H1 (cell line): ENCODE data around the gene ST3GAL3. TPM values are rescaled to one million over a fixed set of nuclear protein-coding genes. Genes with fewer than 3 reads are reported as not detected.

Experiments used
- RFX5 ChIP-seq: IDR thresholded peaks from 2 replicates; pipeline ENCODE4 v1.6.1; 2011; ENCODE audit warnings: low read depth, low read length, improper control_type of control experiment, borderline replicate concordance
- polyA plus RNA-seq, 7 experiments: library from polyadenylated mRNA; depleted of rRNA in 3 of 7; stranded (reverse) in 5 of 7; unstranded in 2 of 7; fragments of >200 nt in 5 of 7; fragments of 200-250 nt in 2 of 7; gene quantifications; 1 replicate in 5 of 7; 2 replicates in 1 of 7; 4 replicates in 1 of 7; pipeline versions ENCODE4 v1.2.1 to v1.2.3, GENCODE V29; 2011 to 2013; ENCODE audit warnings: missing spikeins in 2 of 7, mixed read lengths in 2 of 7
- total RNA-seq: library from RNA; stranded (reverse); fragmentation: NEBNext Ultra II Directional; extraction: Animal tissue kit (Norgen Biotek cat#: 25700); gene quantifications from 2 replicates; pipeline ENCODE4 v1.2.1, GENCODE V29; 2021
- TF ChIP-seq, protein P1 (sequence below): fragments of 300-600 bp; sonication (generic); IDR thresholded peaks from 2 replicates; pipeline ENCODE4 v1.7.1; 2012; ENCODE audit warnings: low read length, moderate library complexity, mild to moderate bottlenecking, inconsistent platforms; ENCODE audit not compliant: insufficient replicate concordance

ST3GAL3 gene
- total and polyA plus RNA-seq, 2 of the 8 experiments (the other 6 are each of a cell fraction or from before 2014, with no cell fraction given), result 6.8 to 7.0 TPM

DNA sequence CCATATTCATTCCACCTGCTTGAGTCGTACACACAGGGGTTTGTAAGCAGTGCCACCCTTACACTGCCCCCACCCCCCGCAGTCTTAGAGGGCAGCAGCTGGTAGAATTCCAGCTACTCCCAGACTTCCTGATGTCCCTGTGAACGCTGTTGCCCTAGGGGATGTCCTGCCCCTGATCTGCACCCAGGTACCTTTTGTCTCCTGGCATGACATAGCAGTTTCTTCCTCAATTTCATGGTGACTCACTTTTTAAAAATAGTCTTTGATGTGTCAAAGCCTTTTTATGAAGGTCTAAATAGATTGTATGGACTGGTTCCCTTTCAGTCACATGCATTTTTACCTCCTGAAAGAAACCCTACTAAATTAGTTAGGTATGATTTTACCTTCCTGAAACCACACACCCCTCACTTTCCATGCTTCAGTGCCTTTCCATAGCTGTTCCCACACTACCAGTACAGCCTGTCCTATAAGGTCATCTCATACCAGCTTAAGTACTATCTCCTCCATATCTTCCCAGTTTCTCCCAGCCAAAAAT is 76.4 kb downstream of the ST3GAL3 start (continued):
- TF ChIP-seq, protein P1, sequence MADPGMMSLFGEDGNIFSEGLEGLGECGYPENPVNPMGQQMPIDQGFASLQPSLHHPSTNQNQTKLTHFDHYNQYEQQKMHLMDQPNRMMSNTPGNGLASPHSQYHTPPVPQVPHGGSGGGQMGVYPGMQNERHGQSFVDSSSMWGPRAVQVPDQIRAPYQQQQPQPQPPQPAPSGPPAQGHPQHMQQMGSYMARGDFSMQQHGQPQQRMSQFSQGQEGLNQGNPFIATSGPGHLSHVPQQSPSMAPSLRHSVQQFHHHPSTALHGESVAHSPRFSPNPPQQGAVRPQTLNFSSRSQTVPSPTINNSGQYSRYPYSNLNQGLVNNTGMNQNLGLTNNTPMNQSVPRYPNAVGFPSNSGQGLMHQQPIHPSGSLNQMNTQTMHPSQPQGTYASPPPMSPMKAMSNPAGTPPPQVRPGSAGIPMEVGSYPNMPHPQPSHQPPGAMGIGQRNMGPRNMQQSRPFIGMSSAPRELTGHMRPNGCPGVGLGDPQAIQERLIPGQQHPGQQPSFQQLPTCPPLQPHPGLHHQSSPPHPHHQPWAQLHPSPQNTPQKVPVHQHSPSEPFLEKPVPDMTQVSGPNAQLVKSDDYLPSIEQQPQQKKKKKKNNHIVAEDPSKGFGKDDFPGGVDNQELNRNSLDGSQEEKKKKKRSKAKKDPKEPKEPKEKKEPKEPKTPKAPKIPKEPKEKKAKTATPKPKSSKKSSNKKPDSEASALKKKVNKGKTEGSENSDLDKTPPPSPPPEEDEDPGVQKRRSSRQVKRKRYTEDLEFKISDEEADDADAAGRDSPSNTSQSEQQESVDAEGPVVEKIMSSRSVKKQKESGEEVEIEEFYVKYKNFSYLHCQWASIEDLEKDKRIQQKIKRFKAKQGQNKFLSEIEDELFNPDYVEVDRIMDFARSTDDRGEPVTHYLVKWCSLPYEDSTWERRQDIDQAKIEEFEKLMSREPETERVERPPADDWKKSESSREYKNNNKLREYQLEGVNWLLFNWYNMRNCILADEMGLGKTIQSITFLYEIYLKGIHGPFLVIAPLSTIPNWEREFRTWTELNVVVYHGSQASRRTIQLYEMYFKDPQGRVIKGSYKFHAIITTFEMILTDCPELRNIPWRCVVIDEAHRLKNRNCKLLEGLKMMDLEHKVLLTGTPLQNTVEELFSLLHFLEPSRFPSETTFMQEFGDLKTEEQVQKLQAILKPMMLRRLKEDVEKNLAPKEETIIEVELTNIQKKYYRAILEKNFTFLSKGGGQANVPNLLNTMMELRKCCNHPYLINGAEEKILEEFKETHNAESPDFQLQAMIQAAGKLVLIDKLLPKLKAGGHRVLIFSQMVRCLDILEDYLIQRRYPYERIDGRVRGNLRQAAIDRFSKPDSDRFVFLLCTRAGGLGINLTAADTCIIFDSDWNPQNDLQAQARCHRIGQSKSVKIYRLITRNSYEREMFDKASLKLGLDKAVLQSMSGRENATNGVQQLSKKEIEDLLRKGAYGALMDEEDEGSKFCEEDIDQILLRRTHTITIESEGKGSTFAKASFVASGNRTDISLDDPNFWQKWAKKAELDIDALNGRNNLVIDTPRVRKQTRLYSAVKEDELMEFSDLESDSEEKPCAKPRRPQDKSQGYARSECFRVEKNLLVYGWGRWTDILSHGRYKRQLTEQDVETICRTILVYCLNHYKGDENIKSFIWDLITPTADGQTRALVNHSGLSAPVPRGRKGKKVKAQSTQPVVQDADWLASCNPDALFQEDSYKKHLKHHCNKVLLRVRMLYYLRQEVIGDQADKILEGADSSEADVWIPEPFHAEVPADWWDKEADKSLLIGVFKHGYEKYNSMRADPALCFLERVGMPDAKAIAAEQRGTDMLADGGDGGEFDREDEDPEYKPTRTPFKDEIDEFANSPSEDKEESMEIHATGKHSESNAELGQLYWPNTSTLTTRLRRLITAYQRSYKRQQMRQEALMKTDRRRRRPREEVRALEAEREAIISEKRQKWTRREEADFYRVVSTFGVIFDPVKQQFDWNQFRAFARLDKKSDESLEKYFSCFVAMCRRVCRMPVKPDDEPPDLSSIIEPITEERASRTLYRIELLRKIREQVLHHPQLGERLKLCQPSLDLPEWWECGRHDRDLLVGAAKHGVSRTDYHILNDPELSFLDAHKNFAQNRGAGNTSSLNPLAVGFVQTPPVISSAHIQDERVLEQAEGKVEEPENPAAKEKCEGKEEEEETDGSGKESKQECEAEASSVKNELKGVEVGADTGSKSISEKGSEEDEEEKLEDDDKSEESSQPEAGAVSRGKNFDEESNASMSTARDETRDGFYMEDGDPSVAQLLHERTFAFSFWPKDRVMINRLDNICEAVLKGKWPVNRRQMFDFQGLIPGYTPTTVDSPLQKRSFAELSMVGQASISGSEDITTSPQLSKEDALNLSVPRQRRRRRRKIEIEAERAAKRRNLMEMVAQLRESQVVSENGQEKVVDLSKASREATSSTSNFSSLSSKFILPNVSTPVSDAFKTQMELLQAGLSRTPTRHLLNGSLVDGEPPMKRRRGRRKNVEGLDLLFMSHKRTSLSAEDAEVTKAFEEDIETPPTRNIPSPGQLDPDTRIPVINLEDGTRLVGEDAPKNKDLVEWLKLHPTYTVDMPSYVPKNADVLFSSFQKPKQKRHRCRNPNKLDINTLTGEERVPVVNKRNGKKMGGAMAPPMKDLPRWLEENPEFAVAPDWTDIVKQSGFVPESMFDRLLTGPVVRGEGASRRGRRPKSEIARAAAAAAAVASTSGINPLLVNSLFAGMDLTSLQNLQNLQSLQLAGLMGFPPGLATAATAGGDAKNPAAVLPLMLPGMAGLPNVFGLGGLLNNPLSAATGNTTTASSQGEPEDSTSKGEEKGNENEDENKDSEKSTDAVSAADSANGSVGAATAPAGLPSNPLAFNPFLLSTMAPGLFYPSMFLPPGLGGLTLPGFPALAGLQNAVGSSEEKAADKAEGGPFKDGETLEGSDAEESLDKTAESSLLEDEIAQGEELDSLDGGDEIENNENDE, result no peak
- TF ChIP-seq RFX5, result no peak
